GM18507 (cell line): ENCODE results near the gene UBXN2A.
"Not testable (repeated sequence)": the region's sequence is repeated elsewhere in the genome, so short reads cannot be mapped to it uniquely, and the experiment has no call there.

Source experiments
- DNase-seq: peaks from one replicate; pipeline ENCODE4 v3.0.0; 2011; ENCODE audit warnings: low read depth; ENCODE audit not compliant: insufficient read length; ENCODE audit errors: extremely low spot score
- FAIRE-seq: peaks from 2 replicates; lab custom pipeline; 2011; peaks lifted over from hg19 to GRCh38; lab: Jason Lieb, UNC

Gene UBXN2A

DNA sequence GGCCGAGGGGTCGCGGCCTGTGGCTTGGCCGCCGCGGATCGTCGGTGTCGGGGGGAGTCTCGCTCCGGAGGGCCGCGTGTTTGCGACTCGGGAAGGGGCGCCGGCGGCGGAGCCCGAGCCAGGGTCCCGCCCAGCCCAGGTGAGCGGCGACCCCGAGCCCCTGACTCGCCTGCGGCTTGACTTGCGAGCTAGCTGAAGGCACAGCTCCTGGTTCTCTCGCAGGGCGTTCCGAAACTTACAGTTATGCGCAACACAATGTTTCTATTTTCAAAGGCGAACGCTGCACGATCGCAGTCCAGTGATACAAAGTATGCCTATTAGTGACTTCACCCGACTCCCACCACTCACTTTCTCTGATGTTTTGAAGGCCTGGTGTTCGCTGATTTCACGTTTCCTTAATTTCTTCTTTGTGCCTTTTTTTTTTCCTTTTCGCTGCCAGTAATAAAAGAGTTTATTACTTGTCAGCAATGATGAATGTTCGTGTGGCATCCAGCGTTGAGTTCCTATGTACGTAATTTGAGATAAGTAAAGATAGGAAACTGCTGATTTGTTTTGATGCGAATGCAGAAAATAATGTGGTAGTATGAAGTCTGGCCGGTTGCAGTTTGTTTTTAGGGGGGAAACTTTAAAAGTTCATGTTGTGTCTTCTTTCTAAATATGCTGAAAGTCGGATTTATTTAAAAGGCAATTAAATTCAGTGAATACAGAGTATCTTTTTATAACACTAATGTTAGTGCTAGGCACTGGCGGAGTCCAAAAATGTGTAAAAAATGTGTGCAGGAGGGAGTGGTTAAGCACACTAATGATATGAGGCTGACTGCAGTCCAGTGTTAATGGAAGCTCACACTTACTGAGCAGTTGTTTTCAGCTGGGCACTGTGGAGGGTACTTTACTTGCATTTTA is 706 bp downstream of the UBXN2A start:
- FAIRE-seq: peak; percentile 72
- no peak for DNase-seq

DNA sequence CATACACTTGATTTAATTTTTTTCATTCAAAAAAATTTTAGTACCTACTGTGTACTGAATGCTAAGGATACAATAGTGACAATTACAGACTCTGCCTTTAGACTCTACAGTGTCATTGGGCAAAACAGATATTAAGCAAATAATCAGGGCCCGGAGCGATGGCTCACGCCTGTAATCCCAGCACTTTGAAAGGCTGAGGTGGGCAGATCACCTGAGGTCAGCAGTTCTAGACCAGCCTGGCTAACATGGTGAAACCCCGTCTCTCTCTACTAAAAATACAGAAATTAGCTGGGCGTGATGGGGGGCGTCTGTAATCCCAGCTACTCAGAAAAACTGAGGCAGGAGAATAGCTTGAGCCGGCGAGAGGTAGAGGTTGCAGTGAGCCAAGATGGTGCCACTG is 1.4 kb downstream of the UBXN2A start:
- no peak for FAIRE-seq
- no peak for DNase-seq

DNA sequence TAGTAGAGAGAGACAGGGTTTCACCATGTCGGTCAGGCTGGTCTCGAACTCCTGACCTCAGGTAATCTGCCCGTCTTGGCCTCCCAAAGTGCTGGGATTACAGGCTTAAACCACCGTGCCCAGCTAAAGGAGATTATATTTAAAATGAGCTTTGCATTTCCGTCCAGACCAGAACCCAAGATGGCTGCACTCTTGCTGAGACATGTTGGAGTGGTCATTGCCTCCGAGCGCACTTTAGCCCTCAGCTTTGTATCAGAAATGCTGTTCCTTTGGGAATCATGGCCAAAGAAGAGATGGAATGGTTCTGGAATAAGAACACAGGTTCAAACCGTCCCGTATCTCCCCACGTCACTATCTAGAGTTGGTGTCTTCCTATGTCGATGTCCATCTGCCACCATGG is 3.4 kb downstream of the UBXN2A start:
- FAIRE-seq (no peak), DNase-seq (no peak)

DNA sequence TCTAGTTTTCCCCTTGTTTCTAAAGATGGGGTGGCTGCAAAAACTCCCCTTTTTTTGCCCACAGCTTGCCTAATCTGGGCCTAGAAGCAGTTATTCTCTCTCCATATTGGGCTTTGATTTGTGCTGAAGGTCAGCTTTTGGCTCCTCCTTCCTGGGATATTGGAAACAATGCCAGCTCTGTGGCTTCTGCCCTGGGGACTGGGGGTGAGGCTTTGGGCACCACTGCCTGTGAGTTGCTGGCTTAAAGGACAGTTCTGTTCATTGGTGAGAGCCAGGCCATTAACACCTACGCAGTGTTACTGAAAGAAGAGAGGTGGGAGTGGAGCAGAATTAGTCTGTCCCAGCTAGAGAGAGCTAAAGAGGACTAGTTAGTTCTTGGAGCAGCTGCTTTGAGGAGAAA is 4.3 kb downstream of the UBXN2A start:
- DNase-seq (no peak), FAIRE-seq (no peak)

DNA sequence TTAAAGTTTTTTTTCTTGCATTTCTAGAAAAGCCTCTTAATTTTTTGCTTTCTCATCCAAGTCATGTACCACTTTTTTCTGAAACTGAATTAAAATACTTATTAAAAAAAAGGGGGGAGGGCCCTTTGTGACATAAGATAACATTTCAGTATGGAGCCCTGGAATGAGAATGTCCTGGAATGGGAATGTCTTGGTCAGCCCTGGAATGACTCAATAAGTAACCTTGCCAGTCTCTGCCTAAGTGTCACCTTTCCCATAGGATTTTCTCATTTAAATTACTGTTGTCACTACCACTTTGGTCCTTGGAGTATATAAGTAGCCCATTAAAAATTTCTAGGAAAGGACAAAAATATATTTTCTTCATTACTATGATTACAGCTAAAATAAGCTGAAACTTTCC is 4.7 kb downstream of the UBXN2A start:
- DNase-seq: no peak
- FAIRE-seq: no peak

DNA sequence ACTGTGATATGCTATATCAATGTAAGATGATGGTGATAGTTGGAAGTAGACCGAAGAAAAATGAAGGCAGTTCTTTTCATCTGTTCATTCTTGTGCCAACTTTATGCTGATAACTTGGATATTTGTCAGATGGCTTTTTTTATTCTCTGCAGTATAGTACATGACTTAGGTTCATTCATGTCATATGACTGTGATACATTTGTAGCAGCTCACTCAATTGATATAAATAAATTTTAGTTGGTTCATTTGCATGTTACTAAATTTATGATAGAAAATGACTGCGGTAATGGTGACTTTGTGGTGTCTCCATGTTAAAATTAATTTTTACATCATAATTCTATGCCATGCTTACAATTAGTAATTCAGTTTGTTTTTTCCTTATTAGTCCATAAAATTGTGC is 7.1 kb downstream of the UBXN2A start:
- DNase-seq (no peak), FAIRE-seq (no peak)

DNA sequence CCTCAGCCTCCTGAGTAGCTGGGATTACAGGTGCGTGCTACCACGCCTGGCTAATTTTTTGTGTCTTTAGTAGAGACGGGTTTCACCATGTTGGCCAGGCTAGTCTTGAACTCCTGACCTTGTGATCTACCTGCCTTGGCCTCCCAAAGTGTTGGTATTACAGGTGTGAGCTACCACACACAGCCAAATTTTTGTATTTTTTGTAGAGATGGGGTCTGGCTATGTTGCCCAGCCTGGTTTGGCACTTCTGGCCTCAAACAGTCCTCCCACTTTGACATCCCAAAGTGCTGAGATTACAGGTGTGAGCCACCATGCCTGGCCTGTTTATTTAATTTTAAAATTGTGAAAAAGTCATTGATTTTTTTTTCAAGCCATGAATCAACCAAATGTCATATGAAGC is 12.3 kb downstream of the UBXN2A start:
- not testable (repeated sequence) for FAIRE-seq, DNase-seq

DNA sequence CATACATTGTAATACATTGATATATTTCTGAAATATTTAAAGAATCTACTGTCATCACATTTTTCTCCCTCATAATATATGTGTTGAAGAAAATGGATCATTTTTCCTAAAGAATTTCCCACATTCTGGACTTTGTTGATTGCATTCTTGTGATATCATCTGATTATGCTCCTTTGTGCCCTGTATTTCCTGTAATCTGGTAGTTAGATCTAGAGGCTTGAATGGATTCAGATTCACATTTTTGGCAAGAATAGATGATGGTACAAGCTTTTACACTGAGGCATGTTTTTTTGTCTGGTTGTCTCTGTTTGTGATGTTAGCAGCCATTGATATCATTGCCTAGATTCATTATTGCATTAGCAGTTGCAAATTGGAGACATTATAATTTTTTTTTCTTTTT is 13.4 kb downstream of the UBXN2A start:
- FAIRE-seq: no peak
- no peak for DNase-seq

DNA sequence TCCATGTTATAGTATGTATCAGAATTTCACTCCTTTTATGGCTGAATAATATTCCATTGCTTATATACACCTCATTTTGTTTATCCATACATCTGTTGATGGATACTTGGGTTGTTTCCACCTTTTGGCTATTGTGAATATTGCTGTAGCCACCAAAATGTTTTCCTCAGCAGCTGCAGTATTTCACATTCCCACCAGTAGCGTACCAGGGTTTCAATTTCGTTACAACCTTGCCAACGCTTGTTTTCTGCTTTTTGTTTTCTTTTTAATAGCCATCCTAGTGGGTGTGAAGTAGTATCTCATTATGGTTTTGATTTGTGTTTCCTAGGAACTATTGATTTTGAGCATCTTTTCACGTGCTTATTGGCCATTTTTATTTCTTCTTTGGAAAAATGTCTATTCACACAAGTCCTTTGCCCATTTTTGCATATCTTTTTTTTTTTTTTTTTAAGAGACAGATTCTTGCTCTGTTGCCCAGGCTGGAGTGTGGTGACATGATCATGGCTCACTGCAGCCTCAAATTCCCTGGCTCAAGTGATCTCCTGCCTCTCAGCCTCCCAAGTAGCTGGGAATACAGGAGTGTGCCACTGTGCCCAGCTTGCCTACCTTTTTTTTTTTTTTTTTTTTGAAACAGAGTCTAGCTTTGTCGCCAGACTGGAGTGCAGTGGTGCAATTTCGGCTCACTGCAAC is 14.2 kb downstream of the UBXN2A start:
- FAIRE-seq: no peak
- DNase-seq: no peak

DNA sequence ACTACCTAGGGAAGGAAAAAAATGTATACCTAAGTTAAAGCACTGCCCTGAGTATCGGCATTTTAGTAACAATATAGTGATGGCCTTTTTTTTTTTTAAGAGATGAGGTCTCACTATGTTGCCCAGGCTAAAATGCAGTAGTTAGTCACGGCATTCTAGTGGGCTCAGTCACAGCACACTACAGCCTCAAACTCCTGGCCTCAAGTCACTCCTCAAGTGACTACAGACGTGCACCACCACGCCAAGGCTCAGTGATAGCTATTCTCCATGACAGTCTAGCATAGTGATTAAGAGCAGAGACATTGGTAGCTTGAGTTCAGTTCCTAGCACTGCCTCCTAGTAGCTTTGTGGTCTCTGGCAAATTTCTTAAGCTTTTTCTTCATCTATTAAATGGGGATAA is 27.6 kb downstream of the UBXN2A start:
- DNase-seq (no peak), FAIRE-seq (no peak)

DNA sequence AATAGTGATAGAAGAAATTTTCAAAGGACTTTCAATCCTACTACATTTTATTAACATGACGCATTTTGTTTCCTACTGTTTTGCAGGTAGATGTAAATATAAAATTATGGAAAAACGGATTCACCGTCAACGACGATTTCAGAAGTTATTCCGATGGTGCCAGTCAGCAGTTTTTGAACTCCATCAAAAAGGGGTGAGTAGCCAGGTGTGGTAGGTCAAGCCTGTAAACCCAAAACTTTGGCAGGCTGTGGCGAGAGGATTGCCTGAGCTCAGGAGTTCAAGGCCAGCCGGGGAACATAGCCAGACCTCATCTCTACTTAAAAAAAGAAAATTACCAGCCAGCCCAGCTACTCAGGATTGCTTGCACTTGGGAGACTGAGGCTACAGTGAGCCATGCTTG is 36.6 kb downstream of the UBXN2A start:
- DNase-seq (no peak), FAIRE-seq (no peak)

DNA sequence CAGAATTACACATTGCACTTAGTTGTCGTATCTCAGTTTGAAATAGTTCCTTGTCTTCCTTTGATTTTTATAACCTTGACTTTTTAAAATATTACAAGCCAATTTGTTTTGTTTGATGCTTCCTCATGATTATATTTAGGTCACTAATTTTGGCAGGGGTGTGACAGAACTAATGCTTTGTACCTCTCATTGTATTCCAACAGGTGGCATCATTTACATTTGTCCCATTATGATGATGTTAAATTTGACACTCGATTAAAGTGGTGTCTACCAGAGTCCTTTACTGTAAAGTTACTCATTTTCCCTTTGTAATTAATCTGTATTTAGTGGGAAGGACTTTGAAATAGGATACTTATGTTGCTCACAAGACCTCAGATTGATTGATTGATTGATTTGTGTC is 48.1 kb downstream of the UBXN2A start:
- DNase-seq: no peak
- FAIRE-seq: peak; percentile 60

DNA sequence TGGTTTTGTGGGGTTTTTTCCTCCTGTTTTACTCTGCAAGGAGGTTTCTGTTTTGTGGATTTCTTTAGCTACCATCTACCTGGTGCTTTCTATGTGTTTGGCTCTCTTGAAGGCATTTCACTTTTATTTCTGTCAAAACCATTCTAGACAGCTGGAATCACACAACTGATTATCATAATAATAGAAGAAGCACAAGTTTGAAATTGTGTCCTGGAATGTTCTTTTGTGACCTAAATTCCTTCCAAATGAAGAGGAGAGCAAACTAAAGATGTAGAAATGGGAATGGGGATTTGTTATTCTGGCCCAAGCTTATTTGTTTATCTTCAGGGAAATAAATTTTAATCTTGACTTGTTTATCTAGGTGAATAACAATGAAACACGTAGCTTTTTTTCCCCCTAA is 52.7 kb downstream of the UBXN2A start:
- no peak for DNase-seq
- FAIRE-seq: no peak

DNA sequence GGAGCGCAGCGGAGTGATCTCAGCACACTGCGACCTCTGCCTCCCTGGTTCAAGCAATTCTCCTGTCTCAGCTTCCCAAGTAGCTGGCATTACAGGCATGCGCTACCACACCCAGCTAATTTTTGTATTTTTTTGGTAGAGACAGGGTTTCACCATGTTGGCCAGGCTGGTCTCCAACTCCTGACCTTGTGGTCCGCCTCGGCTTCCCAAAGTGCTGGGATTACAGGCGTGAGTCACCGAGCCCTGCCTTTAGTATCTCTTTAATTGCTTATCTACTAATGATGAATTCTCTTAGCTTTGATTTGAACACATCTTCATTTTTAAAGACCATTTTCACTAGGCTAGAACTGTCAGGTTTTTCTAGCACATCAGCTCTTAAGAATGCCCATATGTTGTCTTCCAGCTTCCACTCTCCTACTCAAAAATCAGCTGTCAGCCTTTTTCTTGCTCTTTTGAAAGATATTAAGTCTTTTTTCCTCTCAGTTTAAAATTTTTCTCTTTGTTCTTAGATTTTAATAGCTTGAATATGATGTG is 53.5 kb downstream of the UBXN2A start:
- FAIRE-seq: no peak

DNA sequence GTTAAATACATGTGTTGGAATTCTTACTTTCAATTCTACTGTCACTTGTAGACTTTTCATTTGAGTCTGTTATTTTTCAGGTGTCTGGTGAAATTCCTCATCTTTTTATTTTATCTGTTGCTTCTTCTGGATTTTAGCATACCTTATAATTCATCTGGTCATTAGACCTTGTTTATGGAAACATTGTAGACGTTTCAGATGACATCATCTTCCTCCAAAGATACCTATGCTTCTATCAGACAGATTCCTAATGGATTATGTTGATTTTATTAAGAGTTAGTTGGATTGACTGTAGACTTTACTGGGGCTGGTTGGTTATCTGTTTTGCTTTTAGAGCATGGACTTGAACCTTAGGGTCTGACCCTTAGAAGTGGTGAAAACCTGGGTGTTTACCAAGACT is 54.3 kb downstream of the UBXN2A start:
- FAIRE-seq (no peak), DNase-seq (no peak)

More for the DNA sequence above, 53.5 kb downstream of the UBXN2A start:
- no peak for DNase-seq

DNA sequence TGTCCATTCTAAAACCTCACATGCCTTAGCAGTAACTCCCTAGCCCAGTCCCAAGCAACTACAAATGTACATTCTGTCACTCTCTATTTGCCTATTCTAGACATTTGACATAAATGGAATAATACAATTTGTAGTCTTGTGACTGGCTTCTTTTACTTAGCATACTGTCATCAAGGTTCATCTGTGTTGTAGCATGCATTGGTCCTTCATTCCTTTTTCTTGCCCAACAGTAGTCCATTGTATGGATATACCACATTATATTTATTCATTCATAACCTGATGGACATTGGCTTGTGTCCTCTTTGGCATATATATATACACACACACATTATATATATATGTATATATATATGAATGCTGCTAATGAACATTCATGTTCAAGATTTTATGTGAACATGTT is 67.4 kb downstream of the UBXN2A start:
- no peak for FAIRE-seq
- no peak for DNase-seq

DNA sequence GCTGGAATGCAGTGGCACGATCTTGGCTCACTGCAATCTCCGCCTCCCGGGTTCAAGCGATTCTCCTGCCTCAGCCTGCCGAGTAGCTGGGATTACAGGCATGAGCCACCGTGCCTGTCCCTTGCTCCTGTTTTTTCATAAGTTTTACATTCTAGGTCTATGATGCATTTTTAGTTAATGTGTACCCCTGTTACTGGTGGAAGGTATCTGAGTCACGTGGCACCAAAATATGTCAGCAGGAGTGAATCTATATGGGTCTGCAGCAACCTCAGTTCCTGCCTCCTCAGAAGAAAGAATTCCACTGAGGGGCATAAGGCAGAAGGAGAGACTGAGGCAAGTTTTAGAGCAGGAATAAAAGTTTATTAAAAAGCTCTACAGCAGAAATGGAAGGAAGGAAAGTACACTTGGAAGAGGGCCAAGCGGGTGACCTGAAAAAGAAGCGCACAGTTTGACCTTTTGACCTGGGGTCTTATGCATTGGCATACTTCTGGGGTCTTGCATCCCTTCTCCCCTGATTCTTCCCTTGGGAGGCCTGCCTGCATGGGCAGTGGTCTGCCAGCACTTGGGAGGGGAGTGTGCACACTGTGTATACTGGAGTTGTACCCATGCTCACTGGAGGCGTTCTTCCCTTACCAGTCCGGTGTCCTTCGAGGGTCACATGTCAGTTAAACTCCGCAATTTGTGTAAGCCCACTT is 68.6 kb downstream of the UBXN2A start:
- no peak for DNase-seq
- no peak for FAIRE-seq

DNA sequence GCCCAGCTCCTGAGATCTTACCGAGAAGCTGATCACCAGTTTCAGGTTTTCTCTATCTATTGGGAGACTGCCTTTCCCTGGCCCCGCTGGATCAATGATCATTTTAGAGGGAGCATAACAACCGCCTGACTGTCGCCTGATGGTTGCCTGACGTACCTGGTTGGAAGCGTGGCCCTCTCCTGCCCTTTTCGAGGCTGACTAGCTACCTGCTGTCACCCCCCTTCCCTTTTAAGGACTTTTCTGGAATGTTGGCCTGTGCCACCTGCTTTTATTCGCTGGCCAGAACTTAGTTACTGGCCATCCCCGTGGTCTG is 69.1 kb downstream of the UBXN2A start:
- no peak for DNase-seq
- FAIRE-seq: no peak

DNA sequence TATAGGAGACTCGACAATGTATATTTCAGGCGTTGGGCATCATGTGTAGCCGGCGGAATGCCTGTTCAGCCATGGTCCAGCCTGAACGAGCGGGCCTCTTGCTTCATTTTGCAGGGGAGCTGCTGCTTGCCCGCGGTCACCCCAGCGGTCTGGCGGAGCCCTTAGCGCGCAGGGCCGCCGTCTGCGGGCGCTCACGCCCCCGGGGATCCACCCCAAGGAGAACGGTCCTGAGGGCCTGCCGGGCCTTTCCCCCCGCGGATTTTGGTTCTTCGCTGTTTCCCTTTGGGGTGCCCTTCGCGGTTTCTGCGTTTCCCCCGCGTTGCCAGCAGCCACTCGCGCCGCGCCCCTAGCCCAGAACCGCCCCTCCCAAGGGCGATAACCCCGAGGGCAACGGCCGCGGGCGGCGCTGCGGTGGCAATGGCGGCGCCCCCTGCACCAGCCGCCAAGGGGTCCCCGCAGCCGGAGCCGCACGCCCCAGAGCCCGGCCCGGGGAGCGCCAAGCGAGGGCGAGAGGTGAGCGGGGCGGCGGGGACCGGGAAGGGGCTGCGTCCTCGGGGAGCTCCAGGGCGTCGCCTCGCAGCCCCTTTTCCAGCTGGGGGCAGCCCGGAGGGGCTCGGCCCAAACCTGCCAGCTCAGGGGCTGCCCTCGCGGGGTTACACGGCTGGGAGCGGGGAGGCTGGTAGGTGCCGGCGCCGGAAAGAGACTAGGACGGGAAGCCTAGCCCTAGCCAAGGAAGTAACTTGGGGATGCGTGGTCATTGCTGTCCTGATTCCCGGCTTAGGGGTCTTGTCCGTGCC is 69.6 kb downstream of the UBXN2A start, which contains the start of gene MFSD2B:
TSS of gene MFSD2B (plus strand) at position 406 of the 797 bp plus-strand sequence. CDS start at position 418, 12 bp downstream.
- no peak for FAIRE-seq
- DNase-seq: no peak
